GM23338 (cell line): ENCODE measurements around the gene KRTAP1-3.

Source experiments
- EZH2 ChIP-seq: fragments of 200-600 bp; sonication (generic); IDR thresholded peaks from one replicate; pipeline ENCODE4 v1.8.0; 2017; ENCODE audit warnings: antibody characterized with exemption, mild to moderate bottlenecking, low read depth; ENCODE audit not compliant: unreplicated experiment
- EZH2phosphoT487 ChIP-seq: fragments of 200-600 bp; sonication (generic); IDR thresholded peaks from one replicate; pipeline ENCODE4 v1.8.1; 2018; ENCODE audit warnings: antibody characterized with exemption; ENCODE audit not compliant: unreplicated experiment
- JUNB ChIP-seq: IDR thresholded peaks from one replicate; pipeline ENCODE4 v1.6.1; 2016; ENCODE audit warnings: antibody characterized with exemption; ENCODE audit not compliant: unreplicated experiment
- NANOG ChIP-seq: IDR thresholded peaks from 2 replicates; pipeline ENCODE4 v1.6.1; 2016; ENCODE audit warnings: antibody characterized with exemption, borderline replicate concordance
- POLR2AphosphoS5 ChIP-seq: IDR thresholded peaks from 2 replicates; pipeline ENCODE4 v1.6.1; 2016; ENCODE audit warnings: antibody characterized with exemption, low read depth
- ZNF331 ChIP-seq: fragments of 250-450 bp; sonication (Bioruptor Pico); IDR thresholded peaks from 2 replicates; pipeline ENCODE4 v1.5.0; 2020; ENCODE audit warnings: low read depth, mild to moderate bottlenecking, moderate library complexity
- TF ChIP-seq, protein P1 (sequence below): IDR thresholded peaks from one replicate; pipeline ENCODE4 v1.6.1; 2018; ENCODE audit warnings: antibody characterized with exemption; ENCODE audit not compliant: unreplicated experiment
- TF ChIP-seq, protein P2 (sequence below), 2 experiments: fragments of 200-600 bp in 1 of 2; sonication (generic) in 1 of 2; conservative IDR thresholded peaks; 2 replicates each; pipeline versions ENCODE4 v1.5.1 to v1.6.1; 2016 to 2017; ENCODE audit warnings: antibody characterized with exemption in 2 of 2, low read depth in 2 of 2, mild to moderate bottlenecking in 2 of 2, moderate library complexity in 1 of 2

- TF ChIP-seq EZH2phosphoT487 (no peak), EZH2 (no peak), POLR2AphosphoS5 (no peak), JUNB (no peak), NANOG (no peak), ZNF331 (no peak)
- TF ChIP-seq, protein P1, sequence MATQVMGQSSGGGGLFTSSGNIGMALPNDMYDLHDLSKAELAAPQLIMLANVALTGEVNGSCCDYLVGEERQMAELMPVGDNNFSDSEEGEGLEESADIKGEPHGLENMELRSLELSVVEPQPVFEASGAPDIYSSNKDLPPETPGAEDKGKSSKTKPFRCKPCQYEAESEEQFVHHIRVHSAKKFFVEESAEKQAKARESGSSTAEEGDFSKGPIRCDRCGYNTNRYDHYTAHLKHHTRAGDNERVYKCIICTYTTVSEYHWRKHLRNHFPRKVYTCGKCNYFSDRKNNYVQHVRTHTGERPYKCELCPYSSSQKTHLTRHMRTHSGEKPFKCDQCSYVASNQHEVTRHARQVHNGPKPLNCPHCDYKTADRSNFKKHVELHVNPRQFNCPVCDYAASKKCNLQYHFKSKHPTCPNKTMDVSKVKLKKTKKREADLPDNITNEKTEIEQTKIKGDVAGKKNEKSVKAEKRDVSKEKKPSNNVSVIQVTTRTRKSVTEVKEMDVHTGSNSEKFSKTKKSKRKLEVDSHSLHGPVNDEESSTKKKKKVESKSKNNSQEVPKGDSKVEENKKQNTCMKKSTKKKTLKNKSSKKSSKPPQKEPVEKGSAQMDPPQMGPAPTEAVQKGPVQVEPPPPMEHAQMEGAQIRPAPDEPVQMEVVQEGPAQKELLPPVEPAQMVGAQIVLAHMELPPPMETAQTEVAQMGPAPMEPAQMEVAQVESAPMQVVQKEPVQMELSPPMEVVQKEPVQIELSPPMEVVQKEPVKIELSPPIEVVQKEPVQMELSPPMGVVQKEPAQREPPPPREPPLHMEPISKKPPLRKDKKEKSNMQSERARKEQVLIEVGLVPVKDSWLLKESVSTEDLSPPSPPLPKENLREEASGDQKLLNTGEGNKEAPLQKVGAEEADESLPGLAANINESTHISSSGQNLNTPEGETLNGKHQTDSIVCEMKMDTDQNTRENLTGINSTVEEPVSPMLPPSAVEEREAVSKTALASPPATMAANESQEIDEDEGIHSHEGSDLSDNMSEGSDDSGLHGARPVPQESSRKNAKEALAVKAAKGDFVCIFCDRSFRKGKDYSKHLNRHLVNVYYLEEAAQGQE: no peak
- TF ChIP-seq, protein P2, sequence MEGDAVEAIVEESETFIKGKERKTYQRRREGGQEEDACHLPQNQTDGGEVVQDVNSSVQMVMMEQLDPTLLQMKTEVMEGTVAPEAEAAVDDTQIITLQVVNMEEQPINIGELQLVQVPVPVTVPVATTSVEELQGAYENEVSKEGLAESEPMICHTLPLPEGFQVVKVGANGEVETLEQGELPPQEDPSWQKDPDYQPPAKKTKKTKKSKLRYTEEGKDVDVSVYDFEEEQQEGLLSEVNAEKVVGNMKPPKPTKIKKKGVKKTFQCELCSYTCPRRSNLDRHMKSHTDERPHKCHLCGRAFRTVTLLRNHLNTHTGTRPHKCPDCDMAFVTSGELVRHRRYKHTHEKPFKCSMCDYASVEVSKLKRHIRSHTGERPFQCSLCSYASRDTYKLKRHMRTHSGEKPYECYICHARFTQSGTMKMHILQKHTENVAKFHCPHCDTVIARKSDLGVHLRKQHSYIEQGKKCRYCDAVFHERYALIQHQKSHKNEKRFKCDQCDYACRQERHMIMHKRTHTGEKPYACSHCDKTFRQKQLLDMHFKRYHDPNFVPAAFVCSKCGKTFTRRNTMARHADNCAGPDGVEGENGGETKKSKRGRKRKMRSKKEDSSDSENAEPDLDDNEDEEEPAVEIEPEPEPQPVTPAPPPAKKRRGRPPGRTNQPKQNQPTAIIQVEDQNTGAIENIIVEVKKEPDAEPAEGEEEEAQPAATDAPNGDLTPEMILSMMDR (conservative IDR thresholded peaks at IDR 0.05; ENCODE audit: low read depth in 2 of 2): no peak
These were observed 28.8 kb upstream of the KRTAP1-3 start for GRCh38 chr17:41063449-41063848.
